ENCODE results near the gene ADAMTS17. TPM values are rescaled to one million over a fixed set of nuclear protein-coding genes. Genes with fewer than 3 reads are reported as not detected.

The ADAMTS17 gene
- total and polyA plus RNA-seq, 4 donors: 0.28 to 46.9 (median 9.1) TPM

GRCh38 chr15:100038736-100039135 is 303.0 kb downstream of the ADAMTS17 start:
- Histone ChIP-seq H3K27ac (ENCODE audit: low read depth in 1 of 2, low read length in 2 of 2) (no peak overlapping the region), H3K9me3 (ENCODE audit: control insufficient read depth in 4 of 4, low read length in 3 of 4) (no peaks in the 10 kb centered on the region)
- WGBS: 92% methylated on average over 5 of the region's 5 CpGs

DNA sequence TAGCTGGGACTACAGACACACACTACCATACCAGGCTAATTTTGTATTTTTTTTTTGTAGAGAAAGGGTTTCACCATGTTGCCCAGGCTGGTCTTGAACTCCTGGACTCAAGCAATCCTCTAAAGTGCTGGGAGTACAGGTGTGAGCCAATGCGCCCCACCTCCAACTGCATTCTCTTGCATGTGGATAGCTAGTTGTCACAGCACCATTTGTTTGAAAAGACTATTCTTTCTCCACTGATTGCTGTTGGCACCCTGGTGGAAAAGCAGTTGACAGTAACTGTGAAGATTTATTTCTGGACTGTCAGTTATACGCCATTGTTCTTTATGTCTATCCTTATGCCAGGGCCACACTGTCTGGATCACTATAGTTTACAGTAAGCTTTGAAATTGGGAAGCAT is 303.9 kb downstream of the ADAMTS17 start:
- no peak for DNase-seq (ENCODE audit: low spot score)
- Histone ChIP-seq H3K9me3 (ENCODE audit: control insufficient read depth in 4 of 4, low read length in 3 of 4) (no peaks in the 10 kb centered on the region), H3K27me3 (ENCODE audit: control insufficient read depth in 4 of 4, insufficient read depth in 4 of 4, low read length in 3 of 4) (no peaks in the 10 kb centered on the region), H3K27ac (ENCODE audit: low read depth in 1 of 2, low read length in 2 of 2) (no peak overlapping the region), H3K9ac (ENCODE audit: low read depth in 1 of 2, low read length in 2 of 2) (no peak overlapping the region), H3K36me3 (ENCODE audit: control insufficient read depth in 4 of 4, insufficient read depth in 3 of 4, low read depth in 1 of 4, low read length in 3 of 4) (peaks cover 0 to 5% (median 0%) of the 10 kb centered on the region in 4 donors), H3K4me1 (ENCODE audit: control insufficient read depth in 4 of 4, insufficient read depth in 4 of 4, low read length in 3 of 4) (no peaks in the 10 kb centered on the region), H3K4me3 (ENCODE audit: low read depth in 1 of 3, low read length in 3 of 3) (no peak overlapping the region)
- 96% methylated on average over 2 of the region's 2 CpGs for WGBS
- TF ChIP-seq GABPA (IDR thresholded peaks at IDR 0.05 in 1 of 2, conservative IDR thresholded peaks at IDR 0.05 in 1 of 2) (no peak), HNF4A (conservative IDR thresholded peaks at IDR 0.05) (no peak), FOXA1 (IDR thresholded peaks at IDR 0.05) (no peak), RAD21 (IDR thresholded peaks at IDR 0.05) (no peak), ATF3 (IDR thresholded peaks at IDR 0.05) (no peak), FOXA2 (IDR thresholded peaks at IDR 0.05) (no peak), HNF4G (IDR thresholded peaks at IDR 0.05) (no peak), EGR1 (IDR thresholded peaks at IDR 0.05; ENCODE audit: low read depth in 2 of 2) (no peak), TAF1 (conservative IDR thresholded peaks at IDR 0.05) (no peak), SP1 (IDR thresholded peaks at IDR 0.05) (no peak), YY1 (IDR thresholded peaks at IDR 0.05) (no peak), JUND (IDR thresholded peaks at IDR 0.05) (no peak), NR2F2 (IDR thresholded peaks at IDR 0.05) (no peak)
- TF ChIP-seq, protein P1, sequence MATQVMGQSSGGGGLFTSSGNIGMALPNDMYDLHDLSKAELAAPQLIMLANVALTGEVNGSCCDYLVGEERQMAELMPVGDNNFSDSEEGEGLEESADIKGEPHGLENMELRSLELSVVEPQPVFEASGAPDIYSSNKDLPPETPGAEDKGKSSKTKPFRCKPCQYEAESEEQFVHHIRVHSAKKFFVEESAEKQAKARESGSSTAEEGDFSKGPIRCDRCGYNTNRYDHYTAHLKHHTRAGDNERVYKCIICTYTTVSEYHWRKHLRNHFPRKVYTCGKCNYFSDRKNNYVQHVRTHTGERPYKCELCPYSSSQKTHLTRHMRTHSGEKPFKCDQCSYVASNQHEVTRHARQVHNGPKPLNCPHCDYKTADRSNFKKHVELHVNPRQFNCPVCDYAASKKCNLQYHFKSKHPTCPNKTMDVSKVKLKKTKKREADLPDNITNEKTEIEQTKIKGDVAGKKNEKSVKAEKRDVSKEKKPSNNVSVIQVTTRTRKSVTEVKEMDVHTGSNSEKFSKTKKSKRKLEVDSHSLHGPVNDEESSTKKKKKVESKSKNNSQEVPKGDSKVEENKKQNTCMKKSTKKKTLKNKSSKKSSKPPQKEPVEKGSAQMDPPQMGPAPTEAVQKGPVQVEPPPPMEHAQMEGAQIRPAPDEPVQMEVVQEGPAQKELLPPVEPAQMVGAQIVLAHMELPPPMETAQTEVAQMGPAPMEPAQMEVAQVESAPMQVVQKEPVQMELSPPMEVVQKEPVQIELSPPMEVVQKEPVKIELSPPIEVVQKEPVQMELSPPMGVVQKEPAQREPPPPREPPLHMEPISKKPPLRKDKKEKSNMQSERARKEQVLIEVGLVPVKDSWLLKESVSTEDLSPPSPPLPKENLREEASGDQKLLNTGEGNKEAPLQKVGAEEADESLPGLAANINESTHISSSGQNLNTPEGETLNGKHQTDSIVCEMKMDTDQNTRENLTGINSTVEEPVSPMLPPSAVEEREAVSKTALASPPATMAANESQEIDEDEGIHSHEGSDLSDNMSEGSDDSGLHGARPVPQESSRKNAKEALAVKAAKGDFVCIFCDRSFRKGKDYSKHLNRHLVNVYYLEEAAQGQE (IDR thresholded peaks at IDR 0.05): no peak
- TF ChIP-seq, protein P2, sequence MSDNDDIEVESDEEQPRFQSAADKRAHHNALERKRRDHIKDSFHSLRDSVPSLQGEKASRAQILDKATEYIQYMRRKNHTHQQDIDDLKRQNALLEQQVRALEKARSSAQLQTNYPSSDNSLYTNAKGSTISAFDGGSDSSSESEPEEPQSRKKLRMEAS (IDR thresholded peaks at IDR 0.05): no peak

More at GRCh38 chr15:100038736-100039135, 303.0 kb downstream of the ADAMTS17 start:
- TF ChIP-seq YY1 (IDR thresholded peaks at IDR 0.05) (no peak), FOXA2 (IDR thresholded peaks at IDR 0.05) (no peak), RXRA (IDR thresholded peaks at IDR 0.05) (no peak), RAD21 (IDR thresholded peaks at IDR 0.05) (no peak), EGR1 (IDR thresholded peaks at IDR 0.05; ENCODE audit: low read depth in 2 of 2) (no peak), HNF4G (IDR thresholded peaks at IDR 0.05) (no peak), HNF4A (conservative IDR thresholded peaks at IDR 0.05) (no peak), FOXA1 (IDR thresholded peaks at IDR 0.05) (no peak), NR2F2 (IDR thresholded peaks at IDR 0.05) (no peak)
- TF ChIP-seq, protein P3, sequence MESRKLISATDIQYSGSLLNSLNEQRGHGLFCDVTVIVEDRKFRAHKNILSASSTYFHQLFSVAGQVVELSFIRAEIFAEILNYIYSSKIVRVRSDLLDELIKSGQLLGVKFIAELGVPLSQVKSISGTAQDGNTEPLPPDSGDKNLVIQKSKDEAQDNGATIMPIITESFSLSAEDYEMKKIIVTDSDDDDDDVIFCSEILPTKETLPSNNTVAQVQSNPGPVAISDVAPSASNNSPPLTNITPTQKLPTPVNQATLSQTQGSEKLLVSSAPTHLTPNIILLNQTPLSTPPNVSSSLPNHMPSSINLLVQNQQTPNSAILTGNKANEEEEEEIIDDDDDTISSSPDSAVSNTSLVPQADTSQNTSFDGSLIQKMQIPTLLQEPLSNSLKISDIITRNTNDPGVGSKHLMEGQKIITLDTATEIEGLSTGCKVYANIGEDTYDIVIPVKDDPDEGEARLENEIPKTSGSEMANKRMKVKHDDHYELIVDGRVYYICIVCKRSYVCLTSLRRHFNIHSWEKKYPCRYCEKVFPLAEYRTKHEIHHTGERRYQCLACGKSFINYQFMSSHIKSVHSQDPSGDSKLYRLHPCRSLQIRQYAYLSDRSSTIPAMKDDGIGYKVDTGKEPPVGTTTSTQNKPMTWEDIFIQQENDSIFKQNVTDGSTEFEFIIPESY (IDR thresholded peaks at IDR 0.05): no peak
- TF ChIP-seq, protein P1 (IDR thresholded peaks at IDR 0.05): no peak
- TF ChIP-seq, protein P2 (IDR thresholded peaks at IDR 0.05): no peak
- no peaks in the 10 kb centered on the region for H3K27me3 ChIP-seq (ENCODE audit: control insufficient read depth in 4 of 4, insufficient read depth in 4 of 4, low read length in 3 of 4)
- H3K4me1 ChIP-seq (ENCODE audit: control insufficient read depth in 4 of 4, insufficient read depth in 4 of 4, low read length in 3 of 4): peaks cover 0 to 7% (median 4%) of the 10 kb centered on the region in 4 donors
- no peak overlapping the region for H3K9ac ChIP-seq (ENCODE audit: low read depth in 1 of 2, low read length in 2 of 2)
- H3K36me3 ChIP-seq (ENCODE audit: control insufficient read depth in 4 of 4, insufficient read depth in 3 of 4, low read depth in 1 of 4, low read length in 3 of 4): peaks cover 0 to 5% (median 0%) of the 10 kb centered on the region in 4 donors
- H3K4me3 ChIP-seq (ENCODE audit: low read depth in 1 of 3, low read length in 3 of 3): no peak overlapping the region
- no peak for DNase-seq (ENCODE audit: low spot score)
